NCI-H524 (cell line): ENCODE results near the gene CTNND1.
"Not testable (repeated sequence)": the region's sequence is repeated elsewhere in the genome, so short reads cannot be mapped to it uniquely, and the experiment has no call there.

Source experiments
- DNase-seq, 2 experiments: peaks; one replicate each; lab custom pipeline; 2025; lab: John Stamatoyannopoulos, UW

Gene CTNND1

GRCh38 chr11:57792870-57793269 is 31.3 kb downstream of the CTNND1 start:
- DNase-seq: no peak

GRCh38 chr11:57793351-57794115 is 31.9 kb downstream of the CTNND1 start:
- no peak for DNase-seq

GRCh38 chr11:57798905-57799559 is 37.4 kb downstream of the CTNND1 start:
- no peak for DNase-seq

- DNase-seq: peak; percentile 6 to 62
These were observed 39.0 kb downstream of the CTNND1 start for GRCh38 chr11:57800444-57801182.

GRCh38 chr11:57801183-57801485 is 39.5 kb downstream of the CTNND1 start:
- no peak for DNase-seq

- DNase-seq: no peak
These were observed 40.8 kb downstream of the CTNND1 start for GRCh38 chr11:57802411-57802810.

GRCh38 chr11:57804466-57804865 is 42.9 kb downstream of the CTNND1 start:
- DNase-seq: no peak

GRCh38 chr11:57805780-57806179 is 44.2 kb downstream of the CTNND1 start:
- DNase-seq: no peak

GRCh38 chr11:57812634-57813033 is 51.0 kb downstream of the CTNND1 start:
- DNase-seq: no peak

- DNase-seq: no peak
These were observed 53.9 kb downstream of the CTNND1 start for GRCh38 chr11:57815476-57815875.

- DNase-seq: no peak
These were observed 54.3 kb downstream of the CTNND1 start for GRCh38 chr11:57815877-57816276.

- no peak for DNase-seq
These were observed 57.2 kb downstream of the CTNND1 start for GRCh38 chr11:57818812-57819211.

GRCh38 chr11:57819252-57819979 is 57.8 kb downstream of the CTNND1 start:
- DNase-seq: no peak

- no peak for DNase-seq
These were observed 62.3 kb downstream of the CTNND1 start for GRCh38 chr11:57823859-57824258.

- DNase-seq: no peak
These were observed 73.2 kb downstream of the CTNND1 start for GRCh38 chr11:57834852-57835251.

- not testable (repeated sequence) for DNase-seq
These were observed 77.0 kb downstream of the CTNND1 start for GRCh38 chr11:57838609-57839008.

- DNase-seq: no peak
These were observed 81.3 kb downstream of the CTNND1 start for GRCh38 chr11:57842873-57843272.

GRCh38 chr11:57867966-57868365 is 106.4 kb downstream of the CTNND1 start:
- no peak for DNase-seq

GRCh38 chr11:57868491-57868890 is 106.9 kb downstream of the CTNND1 start:
- DNase-seq: no peak
